Liver (tissue), 9 donors: ENCODE measurements around the gene GRAP2. TPM values are rescaled to one million over a fixed set of nuclear protein-coding genes. Genes with fewer than 3 reads are reported as not detected.

Experiments
- DNase-seq: peaks from one replicate; pipeline ENCODE4 v3.0.0-alpha.2; 2017; ENCODE audit warnings: low spot score
- H3K27ac ChIP-seq, 2 donors: one replicate each; pipeline ENCODE4 v1.7.0; 2013; ENCODE audit warnings: inconsistent platforms in 2 of 2, low read length in 2 of 2, control low read depth in 1 of 2, low read depth in 1 of 2, mild to moderate bottlenecking in 1 of 2
- H3K27me3 ChIP-seq, 4 donors: one replicate each; pipeline versions ENCODE4 v1.6.1 to v1.7.0; 2013; ENCODE audit warnings: low read length in 3 of 4, inconsistent platforms in 1 of 4, mild to moderate bottlenecking in 1 of 4, moderate library complexity in 1 of 4; ENCODE audit not compliant: control insufficient read depth in 4 of 4, insufficient read depth in 4 of 4
- H3K36me3 ChIP-seq, 4 donors: one replicate each; pipeline versions ENCODE4 v1.6.1 to v1.7.0; 2013; ENCODE audit warnings: low read length in 3 of 4, mild to moderate bottlenecking in 3 of 4, low read depth in 1 of 4, moderate library complexity in 1 of 4; ENCODE audit not compliant: control insufficient read depth in 4 of 4, insufficient read depth in 3 of 4
- H3K4me1 ChIP-seq, 4 donors: one replicate each; pipeline versions ENCODE4 v1.6.1 to v1.7.0; 2013; ENCODE audit warnings: low read length in 3 of 4, mild to moderate bottlenecking in 3 of 4, moderate library complexity in 1 of 4; ENCODE audit not compliant: control insufficient read depth in 4 of 4, insufficient read depth in 4 of 4
- H3K4me3 ChIP-seq, 3 donors: one replicate each; pipeline versions ENCODE4 v1.6.1 to v1.7.0; 2013; ENCODE audit warnings: low read length in 3 of 3, control low read depth in 1 of 3, low read depth in 1 of 3, mild to moderate bottlenecking in 1 of 3
- H3K9ac ChIP-seq, 2 donors: one replicate each; pipeline ENCODE4 v1.7.0; 2013; ENCODE audit warnings: low read length in 2 of 2, mild to moderate bottlenecking in 2 of 2, moderate library complexity in 2 of 2, control low read depth in 1 of 2, low read depth in 1 of 2
- H3K9me3 ChIP-seq, 4 donors: one replicate each; pipeline versions ENCODE4 v1.6.1 to v1.7.0; 2013; ENCODE audit warnings: low read length in 3 of 4; ENCODE audit not compliant: control insufficient read depth in 4 of 4
- ATF3 ChIP-seq: IDR thresholded peaks from 2 replicates; pipeline ENCODE4 v1.6.1; 2016; ENCODE audit warnings: antibody characterized with exemption
- CTCF ChIP-seq: fragments of 150-350 bp; IDR thresholded peaks from 2 replicates; pipeline ENCODE4 v1.5.1; 2017; ENCODE audit warnings: improper control_type of control experiment, low read depth, low read length; ENCODE audit not compliant: missing input control
- EGR1 ChIP-seq, 2 donors: IDR thresholded peaks; 2 replicates each; pipeline ENCODE4 v1.6.1; 2016 to 2018; ENCODE audit warnings: antibody characterized with exemption in 2 of 2, low read depth in 2 of 2
- GABPA ChIP-seq, 2 donors: IDR thresholded peaks in 1 of 2; conservative IDR thresholded peaks in 1 of 2; 2 replicates each; pipeline ENCODE4 v1.6.1; 2016; ENCODE audit warnings: antibody characterized with exemption in 2 of 2, mild to moderate bottlenecking in 1 of 2, moderate library complexity in 1 of 2
- HNF4A ChIP-seq, 2 donors: conservative IDR thresholded peaks; 2 replicates each; pipeline ENCODE4 v1.6.1; 2016; ENCODE audit warnings: antibody characterized with exemption in 2 of 2, mild to moderate bottlenecking in 2 of 2
- HNF4G ChIP-seq: IDR thresholded peaks from 2 replicates; pipeline ENCODE4 v1.6.1; 2016; ENCODE audit warnings: antibody characterized with exemption
- JUND ChIP-seq, 2 donors: IDR thresholded peaks; 2 replicates each; pipeline ENCODE4 v1.6.1; 2016; ENCODE audit warnings: antibody characterized with exemption in 2 of 2
- MAX ChIP-seq: IDR thresholded peaks from 2 replicates; pipeline ENCODE4 v1.6.1; 2016; ENCODE audit warnings: antibody characterized with exemption
- NR2F2 ChIP-seq: IDR thresholded peaks from 2 replicates; pipeline ENCODE4 v1.6.1; 2016; ENCODE audit warnings: antibody characterized with exemption
- RXRA ChIP-seq, 2 donors: IDR thresholded peaks; 2 replicates each; pipeline ENCODE4 v1.6.1; 2017 to 2018; ENCODE audit warnings: antibody characterized with exemption in 2 of 2, mild to moderate bottlenecking in 1 of 2
- SP1 ChIP-seq: IDR thresholded peaks from 2 replicates; pipeline ENCODE4 v1.6.1; 2018; ENCODE audit warnings: antibody characterized with exemption, mild to moderate bottlenecking
- TAF1 ChIP-seq: conservative IDR thresholded peaks from 2 replicates; pipeline ENCODE4 v1.6.1; 2016; ENCODE audit warnings: antibody characterized with exemption, mild to moderate bottlenecking
- YY1 ChIP-seq: IDR thresholded peaks from 2 replicates; pipeline ENCODE4 v1.6.1; 2016; ENCODE audit warnings: antibody characterized with exemption, mild to moderate bottlenecking
- WGBS: extraction: QIAGEN DNeasy Blood & Tissue Kit; methylation state at CpG from one replicate; pipeline ENCODE4 v1.1.7; 2013; 5-methylcytosine and 5-hydroxymethylcytosine counted together
- polyA plus RNA-seq, 2 donors: library from polyadenylated mRNA; stranded (reverse) in 1 of 2; unstranded in 1 of 2; fragments of 200-250 nt in 1 of 2; fragments of >200 nt in 1 of 2; fragmentation: Nextera tagmentation in 1 of 2; extraction: Ambion mirVana in 1 of 2; gene quantifications; one replicate each; pipeline versions ENCODE4 v1.2.1 to v1.2.3, GENCODE V29; 2013 to 2015
- total RNA-seq, 2 donors: library from RNA; depleted of rRNA; stranded (reverse); fragments of >200 nt; gene quantifications; one replicate each; pipeline ENCODE4 v1.2.3, GENCODE V29; 2014
- TF ChIP-seq, protein P1 (sequence below): IDR thresholded peaks from 2 replicates; pipeline ENCODE4 v1.6.1; 2016; ENCODE audit warnings: antibody characterized with exemption, mild to moderate bottlenecking
- TF ChIP-seq, protein P2 (sequence below): IDR thresholded peaks from 2 replicates; pipeline ENCODE4 v1.6.1; 2016; ENCODE audit warnings: antibody characterized with exemption
- donor health status: healthy.
- donor health status: healthy.
- donor health status: healthy.
- donor health status: healthy.
- donor health status: healthy.

Gene GRAP2
- total and polyA plus RNA-seq, 4 donors = 0.22 to 38.2 (median 0.78) TPM

GRCh38 chr22:39913321-39913720 lies 12.4 kb downstream of the GRAP2 start:
- H3K27ac ChIP-seq = no peak overlapping the region
- H3K4me1 ChIP-seq = no peaks in the 10 kb centered on the region
- H3K9ac ChIP-seq = no peak overlapping the region
- H3K27me3 ChIP-seq = peaks cover 0 to 4% (median 1%) of the 10 kb centered on the region in 4 donors
- no peak for DNase-seq
- H3K9me3 ChIP-seq = no peaks in the 10 kb centered on the region
- no peak for TF ChIP-seq HNF4G
- no peak for TF ChIP-seq MAX
- 84% methylated on average over 5 of the region's 5 CpGs for WGBS
- no peak overlapping the region for H3K4me3 ChIP-seq
- H3K36me3 ChIP-seq = no peaks in the 10 kb centered on the region

- WGBS = 59% methylated on average over 2 of the region's 2 CpGs
- no peak for TF ChIP-seq CTCF
- no peak for TF ChIP-seq EGR1 (IDR thresholded peaks at IDR 0.05; ENCODE audit: low read depth in 2 of 2)
- TF ChIP-seq YY1 = no peak
- TF ChIP-seq HNF4A (conservative IDR thresholded peaks at IDR 0.05) = no peak
- H3K27ac ChIP-seq = no peak overlapping the region
- no peak overlapping the region for H3K4me3 ChIP-seq
- peaks cover 0 to 4% (median 1%) of the 10 kb centered on the region in 4 donors for H3K27me3 ChIP-seq
- no peaks in the 10 kb centered on the region for H3K4me1 ChIP-seq
- H3K9me3 ChIP-seq = no peaks in the 10 kb centered on the region
- no peaks in the 10 kb centered on the region for H3K36me3 ChIP-seq
- no peak overlapping the region for H3K9ac ChIP-seq
- no peak for DNase-seq
Observed at GRCh38 chr22:39913886-39914285, 13.0 kb downstream of the GRAP2 start.

DNA sequence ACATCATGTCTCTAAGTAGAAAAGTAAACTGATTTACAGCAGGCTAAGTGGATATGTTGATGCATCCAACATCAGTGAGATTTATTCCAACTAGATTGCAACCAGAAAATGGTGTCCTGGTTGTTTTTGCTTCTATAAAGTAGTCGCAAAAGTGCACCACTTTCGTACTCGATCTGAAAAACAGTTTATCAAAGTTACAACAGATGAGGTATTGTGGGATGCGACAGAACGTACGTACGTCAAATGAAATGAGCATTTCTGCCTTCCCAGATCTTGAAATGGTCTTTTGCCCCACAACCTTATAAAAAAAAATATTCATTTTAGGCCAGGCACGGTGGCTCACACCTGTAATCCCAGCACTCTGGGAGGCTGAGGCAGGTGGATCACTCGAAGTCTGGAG lies 13.7 kb downstream of the GRAP2 start:
- WGBS = 87% methylated on average over 9 of the region's 9 CpGs
- Histone ChIP-seq H3K9me3 (no peaks in the 10 kb centered on the region), H3K27ac (no peak overlapping the region), H3K4me1 (no peaks in the 10 kb centered on the region), H3K36me3 (no peaks in the 10 kb centered on the region), H3K4me3 (no peak overlapping the region), H3K27me3 (peaks cover 0 to 4% (median 1%) of the 10 kb centered on the region in 4 donors), H3K9ac (no peak overlapping the region)
- TF ChIP-seq EGR1 (IDR thresholded peaks at IDR 0.05; ENCODE audit: low read depth in 2 of 2) = no peak
- no peak for TF ChIP-seq RXRA (IDR thresholded peaks at IDR 0.05)
- TF ChIP-seq HNF4G = no peak
- TF ChIP-seq, protein P1, sequence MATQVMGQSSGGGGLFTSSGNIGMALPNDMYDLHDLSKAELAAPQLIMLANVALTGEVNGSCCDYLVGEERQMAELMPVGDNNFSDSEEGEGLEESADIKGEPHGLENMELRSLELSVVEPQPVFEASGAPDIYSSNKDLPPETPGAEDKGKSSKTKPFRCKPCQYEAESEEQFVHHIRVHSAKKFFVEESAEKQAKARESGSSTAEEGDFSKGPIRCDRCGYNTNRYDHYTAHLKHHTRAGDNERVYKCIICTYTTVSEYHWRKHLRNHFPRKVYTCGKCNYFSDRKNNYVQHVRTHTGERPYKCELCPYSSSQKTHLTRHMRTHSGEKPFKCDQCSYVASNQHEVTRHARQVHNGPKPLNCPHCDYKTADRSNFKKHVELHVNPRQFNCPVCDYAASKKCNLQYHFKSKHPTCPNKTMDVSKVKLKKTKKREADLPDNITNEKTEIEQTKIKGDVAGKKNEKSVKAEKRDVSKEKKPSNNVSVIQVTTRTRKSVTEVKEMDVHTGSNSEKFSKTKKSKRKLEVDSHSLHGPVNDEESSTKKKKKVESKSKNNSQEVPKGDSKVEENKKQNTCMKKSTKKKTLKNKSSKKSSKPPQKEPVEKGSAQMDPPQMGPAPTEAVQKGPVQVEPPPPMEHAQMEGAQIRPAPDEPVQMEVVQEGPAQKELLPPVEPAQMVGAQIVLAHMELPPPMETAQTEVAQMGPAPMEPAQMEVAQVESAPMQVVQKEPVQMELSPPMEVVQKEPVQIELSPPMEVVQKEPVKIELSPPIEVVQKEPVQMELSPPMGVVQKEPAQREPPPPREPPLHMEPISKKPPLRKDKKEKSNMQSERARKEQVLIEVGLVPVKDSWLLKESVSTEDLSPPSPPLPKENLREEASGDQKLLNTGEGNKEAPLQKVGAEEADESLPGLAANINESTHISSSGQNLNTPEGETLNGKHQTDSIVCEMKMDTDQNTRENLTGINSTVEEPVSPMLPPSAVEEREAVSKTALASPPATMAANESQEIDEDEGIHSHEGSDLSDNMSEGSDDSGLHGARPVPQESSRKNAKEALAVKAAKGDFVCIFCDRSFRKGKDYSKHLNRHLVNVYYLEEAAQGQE = no peak
- TF ChIP-seq HNF4A (conservative IDR thresholded peaks at IDR 0.05) = no peak
- TF ChIP-seq, protein P2, sequence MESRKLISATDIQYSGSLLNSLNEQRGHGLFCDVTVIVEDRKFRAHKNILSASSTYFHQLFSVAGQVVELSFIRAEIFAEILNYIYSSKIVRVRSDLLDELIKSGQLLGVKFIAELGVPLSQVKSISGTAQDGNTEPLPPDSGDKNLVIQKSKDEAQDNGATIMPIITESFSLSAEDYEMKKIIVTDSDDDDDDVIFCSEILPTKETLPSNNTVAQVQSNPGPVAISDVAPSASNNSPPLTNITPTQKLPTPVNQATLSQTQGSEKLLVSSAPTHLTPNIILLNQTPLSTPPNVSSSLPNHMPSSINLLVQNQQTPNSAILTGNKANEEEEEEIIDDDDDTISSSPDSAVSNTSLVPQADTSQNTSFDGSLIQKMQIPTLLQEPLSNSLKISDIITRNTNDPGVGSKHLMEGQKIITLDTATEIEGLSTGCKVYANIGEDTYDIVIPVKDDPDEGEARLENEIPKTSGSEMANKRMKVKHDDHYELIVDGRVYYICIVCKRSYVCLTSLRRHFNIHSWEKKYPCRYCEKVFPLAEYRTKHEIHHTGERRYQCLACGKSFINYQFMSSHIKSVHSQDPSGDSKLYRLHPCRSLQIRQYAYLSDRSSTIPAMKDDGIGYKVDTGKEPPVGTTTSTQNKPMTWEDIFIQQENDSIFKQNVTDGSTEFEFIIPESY = no peak
- TF ChIP-seq JUND (IDR thresholded peaks at IDR 0.05) = no peak
- no peak for TF ChIP-seq ATF3
- no peak for TF ChIP-seq NR2F2
- no peak for TF ChIP-seq GABPA (IDR thresholded peaks at IDR 0.05 in 1 of 2, conservative IDR thresholded peaks at IDR 0.05 in 1 of 2)
- no peak for TF ChIP-seq TAF1
- TF ChIP-seq CTCF = no peak
- no peak for TF ChIP-seq SP1
- TF ChIP-seq YY1 = no peak
- no peak for DNase-seq
